Activated naive CD4-positive, alpha-beta T cell treated with anti-CD3 and anti-CD28 coated beads, Interleukin-2, amount 50 U/mL, for 16 hours (primary cell): ENCODE results near the gene LATS1.
"Not testable (repeated sequence)": the region's sequence is repeated elsewhere in the genome, so short reads cannot be mapped to it uniquely, and the experiment has no call there.

ENCODE experiments used
- DNase-seq: peaks from one replicate; pipeline ENCODE4 v3.0.0-alpha.2; 2020

The LATS1 gene

DNA sequence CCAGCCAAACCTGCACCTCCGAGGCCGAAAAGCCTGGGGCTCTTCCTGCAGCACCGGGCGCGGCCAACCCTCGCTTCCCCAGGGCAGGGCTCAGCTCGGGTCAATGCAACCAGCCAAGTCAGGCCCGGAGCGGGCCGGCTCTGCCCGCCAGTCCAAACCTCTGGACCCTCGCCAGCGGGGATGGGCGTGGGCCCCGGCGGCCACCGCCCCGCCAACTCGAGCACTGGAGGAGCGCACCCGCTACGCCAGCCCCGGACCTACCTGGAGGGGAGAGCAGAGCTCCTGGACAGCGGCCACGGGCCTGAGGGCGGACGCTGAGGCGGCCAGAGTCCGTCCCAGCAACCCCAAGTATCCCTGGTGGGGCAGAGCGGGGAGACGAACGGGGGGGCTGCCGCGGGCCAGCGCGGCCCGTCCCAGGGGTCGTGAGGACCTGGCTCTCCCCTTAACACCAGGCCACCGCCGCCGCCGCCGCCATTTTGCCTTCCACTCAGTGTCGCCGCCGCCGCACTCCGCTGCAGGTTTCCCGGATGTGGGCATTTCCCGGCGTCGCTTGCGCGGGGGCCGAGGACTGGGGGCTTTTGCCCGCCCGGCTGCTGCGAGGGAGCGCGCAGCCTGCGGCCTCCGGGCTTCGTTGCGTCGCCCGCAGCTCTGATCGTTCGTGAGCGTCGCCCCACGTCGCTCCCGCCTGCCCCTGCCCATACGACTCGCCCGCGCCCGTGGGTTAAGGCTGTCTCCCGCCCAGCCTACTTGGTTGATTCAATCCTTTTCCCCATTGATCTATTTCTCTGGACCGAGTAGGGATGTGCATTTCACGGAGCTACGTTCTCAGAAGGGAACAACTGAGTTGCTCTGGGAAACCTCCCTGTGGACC, at the start of gene LATS1:
LATS1 (minus strand) TSS at position 514 of the 871 bp plus-strand sequence. CDS start 15,975 bp downstream, outside the sequence.
- DNase-seq = peak; percentile 92

GRCh38 chr6:149766156-149766769, 48.4 kb upstream of the LATS1 start:
- no peak for DNase-seq

- DNase-seq = no peak
Measured at GRCh38 chr6:149763866-149764265, 46.0 kb upstream of the LATS1 start.

- DNase-seq = no peak
Measured at GRCh38 chr6:149761438-149761837, 43.5 kb upstream of the LATS1 start.

DNA sequence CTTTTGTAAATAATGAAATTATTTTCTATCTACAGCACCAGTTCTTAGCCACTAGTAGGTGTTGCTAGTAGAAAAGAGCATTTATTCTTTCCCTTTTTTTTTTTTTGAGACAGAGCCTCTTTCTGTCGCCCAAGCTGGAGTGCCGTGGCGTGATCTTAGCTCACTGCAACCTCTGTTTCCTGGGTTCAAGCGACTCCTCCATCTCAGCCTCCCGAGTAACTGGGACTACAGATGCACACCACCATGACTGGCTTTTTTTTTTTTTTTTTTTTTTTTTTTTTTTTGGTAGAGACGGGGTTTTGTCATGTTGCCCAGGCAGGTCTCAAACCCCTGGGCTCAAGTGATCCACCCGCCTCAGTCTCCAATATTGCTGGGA, 38.3 kb upstream of the LATS1 start:
- no peak for DNase-seq

- no peak for DNase-seq
Measured at GRCh38 chr6:149755300-149756260, 37.7 kb upstream of the LATS1 start.

DNA sequence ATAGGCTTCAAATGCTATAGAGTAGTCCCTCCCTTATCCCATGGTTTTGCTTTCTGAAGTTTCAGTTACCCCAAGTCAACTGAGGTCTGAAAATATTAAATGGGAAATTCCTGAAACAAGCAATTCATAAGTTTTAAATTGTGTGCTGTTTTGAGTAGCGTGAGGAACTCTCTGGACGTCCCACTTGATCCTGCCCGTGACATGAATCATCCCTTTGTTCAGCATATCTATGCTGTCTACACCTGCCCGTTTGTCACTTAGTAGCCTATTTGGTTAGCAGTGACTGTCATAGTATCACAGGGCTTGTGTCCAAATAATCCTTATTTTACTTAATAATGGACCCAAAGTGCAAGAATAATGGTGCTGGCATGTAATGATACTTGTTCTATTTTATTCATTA, 36.6 kb upstream of the LATS1 start:
- DNase-seq = no peak

GRCh38 chr6:149753374-149753637, 35.4 kb upstream of the LATS1 start:
- DNase-seq = not testable (repeated sequence)

GRCh38 chr6:149752600-149753373, 34.9 kb upstream of the LATS1 start:
- no peak for DNase-seq

DNA sequence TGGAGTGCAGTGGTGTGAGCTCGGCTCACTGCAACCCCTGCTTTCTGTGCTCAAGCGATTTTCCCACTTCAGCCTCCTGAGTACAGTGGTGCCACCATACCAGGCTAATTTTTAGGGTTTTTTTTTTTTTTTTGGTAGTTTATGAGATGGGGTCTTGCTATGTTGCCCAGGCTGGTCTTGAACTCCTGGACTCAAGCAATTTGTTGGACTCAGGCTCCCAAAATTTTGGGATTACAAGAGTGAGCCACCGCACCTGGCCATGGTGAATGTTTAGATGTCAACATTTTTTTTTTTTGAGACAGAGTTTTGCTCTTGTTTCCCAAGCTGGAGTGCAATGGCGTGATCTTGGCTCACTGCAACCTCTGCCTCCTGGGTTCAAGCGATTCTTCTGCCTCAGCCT, 34.0 kb upstream of the LATS1 start:
- not testable (repeated sequence) for DNase-seq

DNA sequence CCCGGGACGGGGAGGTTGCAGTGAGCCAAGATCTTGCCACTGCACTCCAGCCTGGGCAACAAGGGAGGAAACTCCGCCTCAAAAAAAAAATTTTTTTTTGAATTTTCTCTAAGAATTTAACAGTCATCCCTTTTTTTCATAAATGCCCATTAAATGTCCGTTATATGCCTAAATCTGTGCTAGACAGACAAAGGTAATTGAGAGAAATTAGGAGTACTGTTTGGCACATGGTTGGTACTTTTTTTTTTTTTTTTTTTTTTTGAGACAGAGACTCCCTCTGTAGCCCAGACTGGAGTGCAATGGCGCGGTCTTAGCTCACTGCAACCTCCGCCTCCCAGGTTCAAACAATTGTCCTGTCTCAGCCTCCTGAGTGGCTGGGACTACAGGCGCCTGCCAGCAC, 33.3 kb upstream of the LATS1 start:
- no peak for DNase-seq

DNA sequence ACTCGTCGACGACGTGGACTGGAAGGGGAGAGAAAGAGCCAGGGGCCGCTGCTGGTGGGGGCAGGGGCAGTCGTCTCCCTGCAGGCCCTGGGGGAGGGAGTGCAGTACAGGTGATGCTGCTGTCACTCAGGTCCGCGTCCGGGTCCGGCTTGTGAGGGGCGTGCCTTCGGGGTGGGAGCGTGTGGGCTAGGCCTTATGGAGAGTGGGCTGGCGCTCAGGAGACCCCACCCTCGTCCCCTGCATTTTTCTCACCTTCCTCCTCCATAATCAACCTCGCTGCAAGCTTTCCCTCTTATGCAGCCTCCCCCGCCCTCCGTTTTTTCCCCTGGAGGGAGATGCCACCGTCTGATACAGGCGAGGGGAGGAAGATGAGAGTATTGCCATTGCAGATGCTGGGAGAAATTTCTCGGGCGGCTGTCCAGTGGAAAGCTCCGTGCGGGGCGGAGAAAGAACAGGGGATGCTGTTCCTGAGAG, 32.3 kb upstream of the LATS1 start:
- DNase-seq = peak; percentile 47

- DNase-seq = peak; percentile 91
Measured at GRCh38 chr6:149749594-149750135, 31.8 kb upstream of the LATS1 start, which contains the start of gene PCMT1. TSS of gene PCMT1 (plus strand) at chr6:149749741. CDS start at chr6:149749902, 161 bp downstream.

GRCh38 chr6:149749082-149749593, 31.2 kb upstream of the LATS1 start:
- not testable (repeated sequence) for DNase-seq

- DNase-seq = peak; percentile 95
Measured at GRCh38 chr6:149746147-149746946, 28.4 kb upstream of the LATS1 start, which contains the start of gene NUP43. TSS of gene NUP43 (minus strand) at chr6:149746529. CDS start at chr6:149746495, 34 bp downstream.

DNA sequence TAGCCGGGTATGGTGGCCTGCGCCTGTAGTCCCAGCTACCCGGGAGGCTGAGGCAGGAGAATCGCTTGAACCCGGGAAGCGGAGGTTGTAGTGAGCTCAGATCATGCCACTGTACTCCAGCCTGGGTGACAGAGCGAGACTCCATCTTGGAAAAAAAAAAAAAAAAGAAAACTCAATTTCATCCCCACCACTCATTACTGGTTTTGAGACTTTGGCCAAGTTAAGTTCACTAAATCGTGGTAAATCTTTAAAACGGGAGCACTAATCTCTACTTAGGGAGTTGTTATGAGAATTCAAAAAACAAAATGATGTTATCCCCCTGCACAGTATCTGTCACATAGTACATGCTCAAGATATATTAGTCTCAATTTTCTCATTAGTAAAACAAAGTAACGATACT, 27.4 kb upstream of the LATS1 start:
- not testable (repeated sequence) for DNase-seq

- no peak for DNase-seq
Measured at GRCh38 chr6:149734915-149735314, 17.0 kb upstream of the LATS1 start.

DNA sequence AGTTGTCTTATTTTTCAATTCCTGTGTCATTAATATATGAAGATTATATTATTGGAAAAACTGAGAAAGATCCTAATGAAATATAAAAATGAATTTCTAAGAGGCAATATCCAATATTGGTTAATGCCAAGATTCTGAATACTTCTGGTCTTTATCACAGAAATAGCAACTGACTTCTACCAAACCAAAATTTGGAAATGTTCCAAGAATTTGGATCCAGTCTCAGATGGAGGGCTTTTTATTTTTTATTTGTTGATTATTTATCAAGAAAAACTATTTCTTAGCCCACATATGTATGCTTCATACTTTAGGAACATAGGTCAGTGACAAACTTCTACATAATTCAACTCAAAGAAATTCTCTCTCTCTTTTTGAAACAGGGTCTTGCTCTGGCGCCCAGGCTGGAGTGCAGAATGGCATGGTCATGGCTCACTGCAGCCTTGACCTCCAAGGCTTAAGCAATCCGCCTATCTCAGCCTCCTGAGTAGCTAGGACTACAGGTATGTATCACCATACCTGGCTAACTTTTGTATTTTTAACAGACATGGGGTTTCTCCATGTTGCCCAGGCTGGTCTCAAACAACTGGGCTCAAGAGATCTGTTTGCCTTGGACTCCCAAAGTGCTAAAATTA, 15.3 kb upstream of the LATS1 start:
- no peak for DNase-seq

GRCh38 chr6:149729824-149730223, 11.9 kb upstream of the LATS1 start:
- no peak for DNase-seq
